ENCODE measurements around the gene CFAP141.

CFAP141 gene

GRCh38 chr1:154179946-154180687, 26.0 kb downstream of the CFAP141 start:
- TF ChIP-seq, protein P1, sequence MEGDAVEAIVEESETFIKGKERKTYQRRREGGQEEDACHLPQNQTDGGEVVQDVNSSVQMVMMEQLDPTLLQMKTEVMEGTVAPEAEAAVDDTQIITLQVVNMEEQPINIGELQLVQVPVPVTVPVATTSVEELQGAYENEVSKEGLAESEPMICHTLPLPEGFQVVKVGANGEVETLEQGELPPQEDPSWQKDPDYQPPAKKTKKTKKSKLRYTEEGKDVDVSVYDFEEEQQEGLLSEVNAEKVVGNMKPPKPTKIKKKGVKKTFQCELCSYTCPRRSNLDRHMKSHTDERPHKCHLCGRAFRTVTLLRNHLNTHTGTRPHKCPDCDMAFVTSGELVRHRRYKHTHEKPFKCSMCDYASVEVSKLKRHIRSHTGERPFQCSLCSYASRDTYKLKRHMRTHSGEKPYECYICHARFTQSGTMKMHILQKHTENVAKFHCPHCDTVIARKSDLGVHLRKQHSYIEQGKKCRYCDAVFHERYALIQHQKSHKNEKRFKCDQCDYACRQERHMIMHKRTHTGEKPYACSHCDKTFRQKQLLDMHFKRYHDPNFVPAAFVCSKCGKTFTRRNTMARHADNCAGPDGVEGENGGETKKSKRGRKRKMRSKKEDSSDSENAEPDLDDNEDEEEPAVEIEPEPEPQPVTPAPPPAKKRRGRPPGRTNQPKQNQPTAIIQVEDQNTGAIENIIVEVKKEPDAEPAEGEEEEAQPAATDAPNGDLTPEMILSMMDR (IDR thresholded peaks at IDR 0.05), result no peak
- H3K4me3 Mint-ChIP-seq, result peak overlapping the region; percentile 58
- DNase-seq, result no peak
- peak overlapping the region; percentile 33 for H3K27ac Mint-ChIP-seq
- H3K4me1 Mint-ChIP-seq, result peaks cover 63% of the 10 kb centered on the region
- H3K36me3 Mint-ChIP-seq (ENCODE audit: low read depth), result peaks cover 26% of the 10 kb centered on the region
- H3K9me3 Mint-ChIP-seq, result no peaks in the 10 kb centered on the region
- peaks cover 4% of the 10 kb centered on the region for H3K27me3 Mint-ChIP-seq (ENCODE audit: low read depth, poor library complexity)

DNA sequence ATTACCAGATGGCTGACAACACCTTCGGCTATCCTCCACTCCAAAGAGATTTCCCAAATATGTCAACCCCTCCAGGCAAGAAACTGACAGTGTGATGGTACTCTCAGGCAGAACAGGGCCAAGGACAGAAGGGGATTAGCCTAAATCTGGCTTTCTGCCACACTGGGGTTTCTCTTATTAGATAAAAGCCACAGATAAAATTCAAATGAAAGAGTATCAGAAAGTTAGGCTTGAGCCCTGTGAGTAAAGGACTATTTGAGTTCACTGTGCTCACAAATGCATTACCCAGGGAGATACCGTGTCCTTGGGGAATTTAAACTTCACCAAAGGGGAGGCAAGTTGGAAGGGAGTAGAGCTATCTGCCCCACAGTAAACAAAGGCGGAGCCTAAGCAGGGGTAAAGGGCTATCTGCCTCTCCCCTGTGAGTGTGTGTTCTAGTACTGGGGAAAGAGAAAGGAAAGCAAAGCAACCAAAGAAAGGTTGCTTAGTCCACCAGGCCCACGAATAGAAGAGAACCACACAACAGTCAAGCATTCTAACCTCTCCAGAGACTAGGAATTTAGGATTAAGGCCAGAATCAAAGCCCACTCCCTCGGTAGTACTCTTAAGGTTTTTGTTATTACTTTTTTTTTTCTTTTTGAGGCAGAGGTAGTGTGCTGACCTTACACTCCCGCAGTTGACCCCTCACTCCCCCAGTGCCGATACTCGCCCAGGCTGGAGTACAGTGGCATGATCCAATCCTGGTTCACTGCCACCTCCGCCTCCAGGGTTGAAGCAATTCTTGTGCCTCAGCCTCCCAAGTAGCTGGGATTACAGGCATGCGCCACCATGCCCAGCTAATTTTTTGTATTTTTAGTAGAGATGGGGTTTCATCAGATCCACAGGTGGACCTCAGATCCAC, 27.0 kb downstream of the CFAP141 start:
- Mint-ChIP-seq H3K4me3 (peak overlapping the region; percentile 58), H3K36me3 (ENCODE audit: low read depth) (peaks cover 33% of the 10 kb centered on the region), H3K9me3 (no peaks in the 10 kb centered on the region), H3K27me3 (ENCODE audit: low read depth, poor library complexity) (no peaks in the 10 kb centered on the region), H3K4me1 (peaks cover 63% of the 10 kb centered on the region), H3K27ac (peak overlapping the region; percentile 73)
- TF ChIP-seq, protein P1 (IDR thresholded peaks at IDR 0.05), result no peak
- DNase-seq, result no peak

DNA sequence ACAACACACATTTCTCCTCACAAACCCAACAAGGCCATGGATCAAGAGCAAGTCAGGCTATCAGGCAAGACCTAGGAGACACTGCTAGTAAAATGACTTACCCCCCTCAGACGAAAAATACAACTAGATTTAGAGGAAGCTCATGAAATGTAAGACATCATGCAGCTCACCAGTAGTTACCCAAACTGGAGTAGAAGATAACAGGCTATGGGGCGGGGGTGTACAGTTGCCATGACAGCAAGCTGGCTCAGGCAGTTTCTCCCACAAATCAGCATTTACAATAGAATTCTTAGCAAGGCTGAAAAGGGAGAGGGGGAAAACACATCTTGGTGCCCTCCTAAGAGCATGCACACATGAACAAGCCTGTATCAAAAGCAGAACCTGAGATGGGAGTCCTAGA, 28.1 kb downstream of the CFAP141 start:
- H3K4me1 Mint-ChIP-seq, result peaks cover 56% of the 10 kb centered on the region
- DNase-seq, result no peak
- H3K36me3 Mint-ChIP-seq (ENCODE audit: low read depth), result peaks cover 36% of the 10 kb centered on the region
- peak overlapping the region; percentile 73 for H3K27ac Mint-ChIP-seq
- TF ChIP-seq, protein P1 (IDR thresholded peaks at IDR 0.05), result no peak
- H3K27me3 Mint-ChIP-seq (ENCODE audit: low read depth, poor library complexity), result no peaks in the 10 kb centered on the region
- H3K4me3 Mint-ChIP-seq, result no peak overlapping the region
- H3K9me3 Mint-ChIP-seq, result no peaks in the 10 kb centered on the region

DNA sequence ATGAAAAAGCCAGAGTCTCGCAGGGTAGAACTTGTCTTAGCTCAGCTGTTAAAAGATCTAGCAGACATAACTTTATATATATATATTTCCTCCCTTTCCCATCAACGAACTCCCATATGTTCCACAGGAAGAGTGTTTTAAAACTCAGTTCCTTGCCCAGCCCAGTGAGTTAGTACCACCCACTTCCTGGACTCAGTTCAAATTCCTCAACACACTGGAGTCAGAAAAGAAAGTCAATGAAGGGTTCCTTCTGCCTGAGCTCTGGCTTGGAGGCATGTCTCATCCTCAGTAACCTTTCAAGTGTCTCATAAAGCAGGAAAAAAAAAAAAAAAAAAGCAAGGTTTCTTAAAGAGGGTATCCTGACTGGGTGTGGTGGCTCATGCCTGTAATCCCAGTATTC, 29.8 kb downstream of the CFAP141 start:
- H3K4me1 Mint-ChIP-seq, result peaks cover 44% of the 10 kb centered on the region
- no peaks in the 10 kb centered on the region for H3K9me3 Mint-ChIP-seq
- TF ChIP-seq, protein P1 (IDR thresholded peaks at IDR 0.05), result no peak
- no peak overlapping the region for H3K27ac Mint-ChIP-seq
- H3K27me3 Mint-ChIP-seq (ENCODE audit: low read depth, poor library complexity), result no peaks in the 10 kb centered on the region
- H3K4me3 Mint-ChIP-seq, result no peak overlapping the region
- H3K36me3 Mint-ChIP-seq (ENCODE audit: low read depth), result peaks cover 51% of the 10 kb centered on the region
- DNase-seq, result no peak

- Mint-ChIP-seq H3K27ac (no peak overlapping the region), H3K27me3 (ENCODE audit: low read depth, poor library complexity) (no peaks in the 10 kb centered on the region), H3K4me3 (no peak overlapping the region), H3K9me3 (no peaks in the 10 kb centered on the region), H3K36me3 (ENCODE audit: low read depth) (peaks cover 62% of the 10 kb centered on the region), H3K4me1 (peaks cover 27% of the 10 kb centered on the region)
- TF ChIP-seq, protein P1 (IDR thresholded peaks at IDR 0.05), result no peak
- DNase-seq, result no peak
These were observed 31.5 kb downstream of the CFAP141 start for GRCh38 chr1:154174654-154175053.

Measured in nephron progenitor cell (in vitro differentiated cells).